ENCODE results near the gene HOXA2.
A peak's percentile ranks its signal among the peaks of the same experiment; 100 is the strongest.

Gene HOXA2

DNA sequence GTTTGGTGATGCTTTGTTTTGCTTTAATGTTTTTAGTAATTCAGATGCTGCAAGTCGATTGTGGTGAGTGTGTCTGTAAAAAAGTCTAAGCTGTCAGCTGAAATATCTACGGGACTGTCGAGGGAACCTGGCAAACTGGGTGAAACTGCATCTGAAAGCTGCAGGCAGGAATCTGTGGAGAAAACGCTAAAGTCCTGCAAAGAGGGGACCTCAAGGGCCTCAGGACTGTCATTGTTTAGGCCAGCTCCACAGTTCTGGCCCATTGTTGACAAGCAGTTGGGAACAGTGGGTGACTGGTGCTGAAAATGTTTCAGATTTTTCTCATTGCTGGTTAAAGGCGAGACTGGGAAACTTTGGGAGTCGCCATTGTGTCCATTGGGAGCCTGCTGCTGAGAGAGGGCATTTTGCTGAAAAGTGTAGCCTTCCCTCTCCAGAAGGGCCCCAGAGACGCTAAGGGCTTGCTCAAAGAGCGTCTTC, 1.8 kb downstream of the HOXA2 start:
- no peak for DNase-seq

DNA sequence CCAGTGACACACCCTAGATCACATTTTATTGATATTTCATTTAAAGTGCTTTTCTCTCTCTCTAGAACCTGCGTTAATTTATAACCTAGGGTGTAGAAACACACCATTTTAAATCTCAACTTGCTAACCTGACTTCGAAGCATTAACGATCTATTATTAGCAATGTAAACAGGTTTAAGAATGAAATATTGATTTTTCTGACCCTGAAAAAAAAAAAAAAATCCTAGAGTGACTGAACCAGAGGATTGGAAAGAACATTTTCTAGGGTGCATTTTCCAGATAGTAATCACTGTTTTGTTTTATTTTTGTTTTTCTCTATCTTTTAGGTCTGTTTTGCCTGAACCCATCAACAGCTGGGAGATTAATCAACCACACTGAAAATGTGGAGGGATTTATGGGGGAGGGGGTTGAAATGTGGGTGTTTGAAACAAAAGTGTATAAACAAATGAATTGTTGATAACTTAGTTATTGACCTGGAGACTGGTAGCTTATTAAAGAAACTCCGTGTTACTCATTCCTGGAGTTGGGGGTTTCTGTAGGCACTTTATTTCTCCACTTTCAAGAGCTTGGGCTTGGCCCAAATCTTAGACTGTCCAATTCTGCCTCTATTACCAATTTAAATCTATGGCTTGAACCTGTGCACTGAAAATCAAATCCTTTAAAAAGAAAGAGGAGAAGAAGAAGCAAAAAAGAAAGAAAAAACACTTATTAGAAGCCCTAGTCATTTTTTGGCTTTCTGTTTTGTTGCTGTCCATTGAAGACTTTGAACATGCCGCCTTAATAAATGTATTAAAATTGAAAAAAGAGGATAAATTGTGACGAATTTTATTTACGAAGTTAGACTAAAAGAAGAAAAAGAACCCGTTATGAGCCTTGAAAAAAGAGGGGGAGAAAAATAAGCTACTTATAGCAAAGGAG, 2.8 kb downstream of the HOXA2 start:
- DNase-seq = no peak

DNA sequence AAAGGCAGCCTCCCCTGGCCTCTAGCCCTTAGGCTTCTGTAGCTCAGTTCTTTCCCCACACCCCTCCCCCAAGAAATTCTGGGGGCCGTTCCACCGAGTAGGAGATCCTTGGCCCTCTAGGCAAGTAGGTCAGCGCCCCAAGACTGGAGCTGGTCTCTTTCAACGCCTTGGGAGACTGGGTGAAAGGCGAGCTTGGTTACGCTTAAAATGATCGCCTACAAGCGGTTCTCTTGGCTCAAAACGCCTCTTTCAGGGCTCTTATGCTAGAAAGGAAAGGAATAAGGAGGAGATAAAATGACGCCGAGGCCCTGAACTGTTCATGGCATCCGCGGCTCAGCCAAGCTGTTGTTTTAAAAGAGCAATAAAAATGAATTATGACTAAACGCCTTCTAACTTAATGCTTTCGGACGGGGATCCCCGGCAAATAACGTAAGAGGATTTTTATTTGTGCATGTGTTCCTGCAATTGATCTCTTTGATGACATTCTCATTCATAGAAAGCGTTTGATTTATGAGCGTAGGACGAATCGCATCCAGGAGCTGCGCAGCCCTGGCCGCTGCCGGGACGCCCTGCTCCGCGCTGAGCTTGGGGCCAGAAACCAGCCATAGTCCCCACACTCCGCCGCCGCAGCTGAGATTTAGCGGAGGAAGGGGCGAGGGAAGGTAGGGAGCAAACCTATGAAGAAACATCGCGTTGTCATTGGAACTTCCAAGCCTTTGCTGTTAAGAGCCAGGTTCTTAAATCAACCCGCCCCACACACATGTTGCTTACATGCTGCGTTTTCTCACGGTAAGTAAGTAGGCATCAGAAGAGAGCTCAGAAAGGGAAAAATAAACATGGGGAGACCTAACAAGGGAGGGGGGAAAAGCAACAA, 3.7 kb downstream of the HOXA2 start:
- DNase-seq = no peak

DNA sequence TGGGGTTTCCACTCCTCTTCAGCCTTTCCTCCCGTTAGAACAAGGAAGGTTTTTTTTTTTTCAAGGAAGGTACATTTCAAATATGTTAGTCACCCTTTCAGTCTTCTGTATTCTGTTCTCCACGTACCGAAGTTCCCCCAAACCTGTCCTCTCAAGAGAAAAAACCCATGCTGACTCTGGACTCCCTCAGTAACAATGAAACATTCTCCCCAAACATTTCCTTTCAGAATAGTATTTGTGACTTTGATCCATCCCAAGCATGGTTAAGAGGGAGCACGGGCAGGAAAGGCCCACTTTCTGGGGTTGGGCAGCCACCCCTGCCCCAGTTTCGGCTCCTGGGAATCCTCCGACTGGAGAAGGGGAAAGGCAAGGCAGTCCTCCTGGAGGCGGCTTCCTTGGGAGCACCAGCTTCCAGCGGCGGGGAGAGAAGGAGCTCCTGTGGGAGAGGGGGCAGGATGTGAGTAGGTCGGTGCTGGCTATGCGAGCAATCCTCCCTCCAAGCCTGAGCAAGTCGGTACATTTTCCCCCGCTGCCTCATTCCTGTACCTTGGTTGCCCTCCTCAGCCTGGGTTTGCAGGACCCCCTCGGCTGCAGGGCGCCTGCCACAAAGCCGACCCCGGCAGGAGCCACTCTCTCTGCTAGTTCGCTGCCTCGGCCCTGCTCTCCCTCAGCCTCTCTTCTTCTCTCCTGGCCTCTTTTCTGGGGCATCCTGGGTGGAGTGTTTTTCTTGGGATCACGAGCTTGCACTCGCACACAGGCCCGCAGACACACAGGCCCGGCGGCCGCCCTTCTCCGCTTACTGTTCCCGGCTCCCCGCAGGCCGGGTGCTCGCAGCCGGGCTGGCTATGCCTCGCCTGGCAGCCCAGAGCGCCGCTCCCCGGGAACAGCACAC, 4.6 kb downstream of the HOXA2 start:
- DNase-seq = no peak

- DNase-seq = no peak
Observed at GRCh38 chr7:27096768-27097514, 5.5 kb downstream of the HOXA2 start.

DNA sequence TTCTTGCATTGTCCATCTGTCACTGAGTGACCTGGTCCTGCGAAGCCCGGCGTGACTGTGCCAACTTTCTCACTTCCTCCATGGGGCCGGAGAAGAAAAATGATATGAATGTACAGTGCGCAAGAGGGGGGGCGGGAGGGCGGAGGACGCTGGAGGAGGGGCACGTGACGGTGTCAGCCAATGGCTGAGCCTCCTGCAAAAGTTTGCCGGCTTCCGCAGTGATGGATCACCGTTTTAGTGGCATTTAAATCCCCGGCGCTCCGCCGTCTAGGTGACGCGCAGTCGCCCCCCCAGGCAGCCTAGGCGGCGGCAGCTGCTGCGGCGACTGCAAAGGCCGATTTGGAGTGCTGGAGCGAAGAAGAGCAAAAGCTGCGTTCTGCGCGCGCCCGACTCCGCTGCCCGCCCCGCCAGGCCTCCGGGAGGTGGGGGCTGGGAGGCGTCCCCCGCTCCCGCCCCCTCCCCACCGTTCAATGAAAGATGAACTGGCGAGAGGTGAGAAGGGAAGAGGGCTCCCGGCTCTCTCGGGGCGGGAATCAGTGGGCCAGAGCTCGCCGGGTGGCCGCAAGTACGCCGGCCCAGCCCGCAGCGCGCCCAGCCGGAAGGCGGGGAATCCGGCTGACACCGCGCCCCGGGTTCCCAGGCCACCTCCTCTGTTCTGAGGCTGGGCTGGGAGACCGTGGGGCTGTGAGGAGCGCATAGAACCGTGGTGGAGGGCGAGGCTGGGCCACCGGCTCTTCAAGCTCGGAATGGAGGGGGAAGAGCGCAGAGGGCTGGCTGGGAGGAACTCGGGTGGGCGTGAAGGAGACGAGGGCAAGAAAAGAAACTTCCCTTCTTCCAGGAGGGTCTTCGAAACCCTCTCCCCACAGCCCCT, 6.4 kb downstream of the HOXA2 start, which contains the start of gene HOXA1:
HOXA1 (minus strand) TSS at position 104 of the 871 bp plus-strand sequence; CDS start at position 16, 88 bp downstream.
- peak in 6 of 51 donors; percentile 4 to 17 (median 10) for DNase-seq

- DNase-seq = no peak
Observed at GRCh38 chr7:27095050-27095896, 7.2 kb downstream of the HOXA2 start.

DNA sequence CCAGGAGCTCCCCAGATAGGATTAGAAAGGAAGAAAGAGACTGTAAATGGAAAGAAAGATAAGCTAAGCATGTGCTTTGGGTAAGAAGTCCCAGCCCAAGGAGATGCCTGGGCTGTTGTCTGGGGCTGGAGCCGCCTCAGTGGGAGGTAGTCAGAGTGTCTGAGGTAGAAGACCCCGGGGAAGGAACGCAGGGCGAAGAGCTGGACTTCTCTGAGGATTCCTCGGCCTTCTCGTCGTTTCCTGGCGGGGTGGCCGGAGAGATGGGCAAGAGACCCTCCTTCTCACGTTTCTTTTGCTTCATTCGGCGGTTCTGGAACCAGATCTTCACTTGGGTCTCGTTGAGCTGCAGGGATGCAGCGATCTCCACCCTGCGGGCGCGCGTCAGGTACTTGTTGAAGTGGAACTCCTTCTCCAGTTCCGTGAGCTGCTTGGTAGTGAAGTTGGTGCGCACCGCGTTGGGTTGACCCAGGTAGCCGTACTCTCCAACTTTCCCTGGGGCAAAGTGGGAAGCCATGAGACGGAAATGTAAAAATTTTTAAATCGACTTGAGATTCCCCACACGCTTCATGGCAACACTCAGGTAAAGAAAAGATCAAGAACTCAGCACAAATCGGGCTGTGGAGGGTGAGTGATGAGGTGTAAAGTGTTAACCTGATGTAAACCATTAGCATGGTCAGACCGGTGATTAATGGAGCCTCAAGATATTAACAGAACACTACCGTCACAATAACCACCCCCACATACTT, 8.0 kb downstream of the HOXA2 start:
- DNase-seq = no peak

DNA sequence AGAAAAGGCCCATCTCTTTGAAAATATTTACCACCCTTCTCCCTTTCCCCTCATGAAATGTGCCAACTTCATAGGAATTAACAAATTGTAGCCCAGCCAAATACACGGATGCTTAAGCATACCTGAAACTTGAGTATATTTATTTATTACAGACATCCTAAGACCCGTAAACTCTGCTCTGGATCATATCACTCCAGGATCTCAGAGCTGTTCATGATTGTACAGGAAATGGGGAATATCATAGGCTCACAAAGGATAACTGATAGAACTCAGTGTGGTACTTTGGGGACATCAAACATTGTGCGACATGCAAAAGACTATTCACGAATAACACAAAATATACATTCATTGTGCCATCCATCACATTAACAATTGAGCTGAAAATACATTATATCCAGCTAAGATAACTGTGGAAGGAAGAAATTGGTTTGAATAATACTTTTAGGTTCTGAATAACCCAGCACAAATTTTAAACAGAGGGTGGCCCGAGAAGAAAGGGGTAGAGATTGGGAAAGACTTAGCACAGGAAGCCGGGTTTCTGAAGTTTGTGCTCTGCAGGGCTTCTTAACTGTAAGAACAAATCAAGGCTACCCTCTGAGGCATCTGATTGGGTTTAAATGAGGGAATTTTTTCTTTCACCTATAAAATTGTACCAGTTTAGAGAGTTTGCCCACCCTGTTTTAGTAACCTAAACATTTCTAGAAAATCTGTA, 9.1 kb downstream of the HOXA2 start:
- DNase-seq = no peak

- no peak for DNase-seq
Observed at GRCh38 chr7:27092819-27093110, 9.7 kb downstream of the HOXA2 start.

GRCh38 chr7:27091941-27092818, 10.3 kb downstream of the HOXA2 start:
- DNase-seq = no peak

- DNase-seq = no peak
Observed at GRCh38 chr7:27091105-27091504, 11.4 kb downstream of the HOXA2 start.

- no peak for DNase-seq
Observed at GRCh38 chr7:27088002-27088922, 14.2 kb downstream of the HOXA2 start.

GRCh38 chr7:27083646-27084045, 18.8 kb downstream of the HOXA2 start:
- no peak for DNase-seq

DNA sequence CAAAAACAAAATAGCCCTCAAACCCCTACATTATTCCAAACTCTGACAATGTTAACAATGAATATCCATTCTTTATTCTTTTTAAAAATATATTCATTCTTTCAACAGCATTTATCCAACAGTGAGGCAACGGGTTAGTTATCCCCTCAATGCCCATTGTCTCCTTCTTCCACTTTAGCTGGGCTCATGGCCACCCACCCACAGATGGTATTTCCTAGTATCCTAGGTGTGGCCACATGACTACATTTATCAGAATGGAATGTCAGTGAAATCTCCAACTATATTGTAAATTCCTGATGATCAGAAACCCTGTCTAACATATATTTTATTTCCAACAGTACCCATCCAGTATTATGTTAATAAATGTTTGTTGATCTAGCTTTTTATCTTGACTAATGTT, 20.3 kb downstream of the HOXA2 start:
- no peak for DNase-seq

All from hypothalamus (tissue), 51 donors.